K562 (cell line): ENCODE data around the gene FASTK. TPM values are rescaled to one million over a fixed set of nuclear protein-coding genes. Genes with fewer than 3 reads are reported as not detected.

Source experiments
- ATAC-seq: fragments of 200-7000 bp; cut with Tn5 transposase; 3 replicates; pipeline ENCODE4 v1.9.1; 2020; ENCODE audit warnings: moderate library complexity
- BruUV-seq: library from RNA; stranded (reverse); fragments of 400-500 nt; replicated peaks from 2 replicates; lab custom pipeline; 2021; lab: Mats Ljungman, UMichigan
- CTCF ChIA-PET: fragments of 300-600 bp; formaldehyde crosslinking; extraction: SDS; loops from one replicate; lab custom pipeline; 2021; ENCODE audit warnings: low intra/inter-chr PET ratio; lab: Yijun Ruan, JAX
- POLR2A ChIA-PET: fragments of 300-600, 350-650 bp; sonication (Branson Sonifier 250); formaldehyde crosslinking; extraction: SDS; loops from one replicate; lab custom pipeline; 2021; ENCODE audit warnings: antibody characterized with exemption, inconsistent platforms; lab: Yijun Ruan, JAX
- DNase-seq, 4 experiments: peaks; one replicate each; pipeline versions ENCODE4 v3.0.0 to v3.0.0-alpha.2; 2011 to 2018; ENCODE audit warnings: low spot score in 3 of 4, mixed read lengths in 3 of 4; ENCODE audit errors: extremely low read depth in 1 of 4
- FAIRE-seq: peaks from 2 replicates; lab custom pipeline; 2011; peaks lifted over from hg19 to GRCh38; lab: Jason Lieb, UNC
- H2AFZ ChIP-seq: 2 replicates; pipeline ENCODE4 v1.6.0; 2011; ENCODE audit warnings: low read depth, low read length, control low read depth, inconsistent platforms
- H3K27ac ChIP-seq: fragments of 200-600 bp; 3 replicates; pipeline ENCODE4 v1.8.0; 2011; ENCODE audit warnings: low read depth, mild to moderate bottlenecking, control low read depth, inconsistent platforms, low read length, moderate library complexity, mixed read lengths; ENCODE audit errors: extremely low read depth
- H3K27me3 ChIP-seq, 2 experiments: fragments of 300-600 bp in 1 of 2; 2 replicates in 1 of 2; 3 replicates in 1 of 2; pipeline versions ENCODE4 v1.6.0 to v1.8.0; 2011; ENCODE audit warnings: inconsistent platforms in 2 of 2, low read length in 2 of 2, mild to moderate bottlenecking in 1 of 2, mixed read lengths in 1 of 2, moderate library complexity in 1 of 2; ENCODE audit not compliant: control insufficient read depth in 2 of 2, insufficient read depth in 2 of 2
- H3K36me3 ChIP-seq: fragments of 300-600 bp; 3 replicates; pipeline ENCODE4 v1.8.0; 2011; ENCODE audit warnings: mild to moderate bottlenecking, low read length, inconsistent platforms; ENCODE audit not compliant: control insufficient read depth, insufficient read depth
- H3K4me1 ChIP-seq, 2 experiments: fragments of 200-600 bp in 1 of 2; replicated peaks in 1 of 2; 2 replicates in 1 of 2; 3 replicates in 1 of 2; pipeline versions ENCODE4 v1.5.1 to v1.8.0; 2011; ENCODE audit warnings: inconsistent platforms in 2 of 2, low read length in 2 of 2, mild to moderate bottlenecking in 1 of 2, mixed read lengths in 1 of 2, moderate library complexity in 1 of 2; ENCODE audit not compliant: control insufficient read depth in 2 of 2, insufficient read depth in 2 of 2
- H3K4me2 ChIP-seq: 2 replicates; pipeline ENCODE4 v1.6.1; 2011; ENCODE audit warnings: low read length, control low read depth, inconsistent platforms, mixed read lengths; ENCODE audit not compliant: insufficient read depth
- H3K4me3 ChIP-seq: fragments of 200-600 bp; sonication (generic), shearing (Covaris generic); 2 replicates; pipeline ENCODE4 v1.5.1; 2016; ENCODE audit warnings: control low read depth, inconsistent platforms
- H3K79me2 ChIP-seq: fragments of 200-600 bp; 3 replicates; pipeline ENCODE4 v1.8.0; 2011; ENCODE audit warnings: low read length, inconsistent platforms; ENCODE audit not compliant: control insufficient read depth, insufficient read depth
- H3K9ac ChIP-seq, 2 experiments: 2 replicates each; pipeline versions ENCODE4 v1.6.0 to v1.6.1; 2011; ENCODE audit warnings: low read depth in 2 of 2, low read length in 2 of 2, control low read depth in 1 of 2, inconsistent platforms in 1 of 2, mild to moderate bottlenecking in 1 of 2, mixed read lengths in 1 of 2; ENCODE audit not compliant: insufficient read depth in 1 of 2
- H3K9me1 ChIP-seq: one replicate; pipeline ENCODE4 v1.6.0; 2011; ENCODE audit warnings: inconsistent platforms, mild to moderate bottlenecking, low read length, moderate library complexity; ENCODE audit not compliant: control insufficient read depth, insufficient read depth
- H3K9me3 ChIP-seq: replicated peaks from 2 replicates; pipeline ENCODE4 v1.5.1; 2011; ENCODE audit warnings: low read depth, low read length, inconsistent platforms; ENCODE audit not compliant: control insufficient read depth, insufficient read depth
- H4K20me1 ChIP-seq: replicated peaks from 2 replicates; pipeline ENCODE4 v1.6.1; 2011; ENCODE audit warnings: low read length, inconsistent platforms, mixed read lengths; ENCODE audit not compliant: control insufficient read depth, insufficient read depth
- ETV6 ChIP-seq, 3 experiments: fragments of 150-350 bp in 1 of 3; sonication (generic) in 1 of 3; formaldehyde crosslinking in 1 of 3; IDR thresholded peaks; 2 replicates each; pipeline versions ENCODE4 v1.6.1 to v1.8.0; 2014 to 2022; ENCODE audit warnings: borderline replicate concordance in 2 of 3, low read depth in 2 of 3, antibody characterized with exemption in 1 of 3, low read length in 1 of 3, mild to moderate bottlenecking in 1 of 3, missing genetic modification reagents in 1 of 3
- HNRNPLL ChIP-seq: fragments of 200-400 bp; formaldehyde crosslinking; IDR thresholded peaks from 2 replicates; pipeline ENCODE4 v1.6.1; 2017; ENCODE audit warnings: low read length, low read depth, mild to moderate bottlenecking; ENCODE audit not compliant: poor library complexity, severe bottlenecking
- SIX5 ChIP-seq, 2 experiments: IDR thresholded peaks; 2 replicates each; pipeline ENCODE4 v1.6.1; 2011; ENCODE audit warnings: low read length in 2 of 2, borderline replicate concordance in 1 of 2, low read depth in 1 of 2, mild to moderate bottlenecking in 1 of 2, moderate library complexity in 1 of 2; ENCODE audit not compliant: insufficient read depth in 1 of 2
- SRSF7 ChIP-seq: fragments of 200-400 bp; formaldehyde crosslinking; optimal IDR thresholded peaks from 2 replicates; pipeline ENCODE3; 2017; ENCODE audit warnings: mild to moderate bottlenecking, low read depth, low read length
- WGBS: fragments of 100-300 bp; shearing (Covaris generic); methylation state at CpG from one replicate; pipeline ENCODE4 v1.1.6; 2016; ENCODE audit warnings: low coverage, mixed read lengths; ENCODE audit not compliant: insufficient coverage; ENCODE audit errors: missing lambda C conversion rate; 5-methylcytosine and 5-hydroxymethylcytosine counted together
- in situ Hi-C: fragments of 300-500 bp; cut with MboI; formaldehyde crosslinking; loops from 4 replicates; pipeline ENCODE4 v1.15.0; 2018; ENCODE audit warnings: inconsistent platforms, mixed read lengths
- intact Hi-C: fragments of 100-400 bp; cut with micrococcal nuclease; formaldehyde crosslinking; loops from 2 replicates; pipeline ENCODE4 v1.14.2; 2022
- polyA plus RNA-seq, 8 experiments: library from polyadenylated mRNA; depleted of rRNA in 4 of 8; stranded (reverse) in 5 of 8; unstranded in 3 of 8; fragments of >200 nt; fragmentation: Nextera tagmentation in 2 of 8; fragmentation: Illumina TruSeq in 1 of 8; extraction: Ambion mirVana in 2 of 8; extraction: Trizol in 1 of 8; gene quantifications; 2 replicates each; pipeline versions ENCODE4 v1.2.1 to v1.2.3, GENCODE V29; 2011 to 2014; ENCODE audit warnings: inconsistent platforms in 1 of 8, missing spikeins in 1 of 8
- total RNA-seq, 7 experiments: library from RNA; depleted of rRNA in 6 of 7; stranded (reverse); fragments of >200 nt in 6 of 7; fragmentation: Illumina TruSeq in 2 of 7; extraction: Trizol in 2 of 7; gene quantifications; 2 replicates each; pipeline versions ENCODE4 v1.2.1 to v1.2.3, GENCODE V29; 2011 to 2021; ENCODE audit warnings: low replicate concordance in 1 of 7
- TF ChIP-seq, protein P1 (sequence below), 3 experiments: IDR thresholded peaks in 2 of 3; conservative IDR thresholded peaks in 1 of 3; 2 replicates each; pipeline ENCODE4 v1.5.1; 2011 to 2012; ENCODE audit warnings: low read length in 3 of 3, mild to moderate bottlenecking in 3 of 3, control low read depth in 2 of 3, improper control_type of control experiment in 1 of 3, inconsistent platforms in 1 of 3, low read depth in 1 of 3, mixed read lengths in 1 of 3, moderate library complexity in 1 of 3; ENCODE audit not compliant: insufficient read depth in 2 of 3
- TF ChIP-seq, protein P2 (sequence below): fragments of 450-650 bp; IDR thresholded peaks from 2 replicates; pipeline ENCODE4 v1.6.1; 2016; ENCODE audit warnings: low read depth

FASTK gene
- total and polyA plus RNA-seq, 9 of the 15 experiments (the other 6 are each of a cell fraction or from before 2014, with no cell fraction given): 0.51 to 150 (median 48.2) TPM

DNA sequence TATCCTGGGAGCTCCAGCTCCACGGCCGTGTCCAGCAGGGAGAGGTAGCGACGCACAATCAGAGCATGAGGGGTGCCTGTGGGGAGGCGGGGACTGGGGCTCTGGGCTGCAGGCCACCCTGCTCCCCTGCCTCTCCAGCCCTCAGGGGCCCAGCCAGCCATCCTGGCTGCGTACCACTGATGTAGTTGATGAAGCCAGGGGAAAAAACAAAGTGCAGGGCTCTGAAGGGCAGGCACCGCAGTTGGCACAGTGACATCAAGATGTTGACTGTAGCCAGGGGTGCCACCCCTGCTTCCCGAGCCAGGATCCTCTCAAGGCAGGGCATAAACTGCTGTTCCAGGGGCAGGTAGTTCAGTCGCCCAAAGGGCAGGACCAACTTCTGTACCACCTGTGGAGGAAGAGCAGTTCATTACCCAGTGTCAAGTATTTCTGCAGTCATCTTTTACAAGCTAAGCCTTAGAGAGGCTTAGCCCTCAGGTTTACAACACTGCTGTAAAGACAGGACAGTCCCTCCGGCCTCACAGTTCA, 2.8 kb downstream of the FASTK start (continued):
- TF ChIP-seq HNRNPLL (no peak), SIX5 (IDR thresholded peaks at IDR 0.05; ENCODE audit: borderline replicate concordance in 1 of 2, insufficient read depth in 1 of 2, low read depth in 1 of 2, low read length in 2 of 2) (no peak), SRSF7 (no peak)

DNA sequence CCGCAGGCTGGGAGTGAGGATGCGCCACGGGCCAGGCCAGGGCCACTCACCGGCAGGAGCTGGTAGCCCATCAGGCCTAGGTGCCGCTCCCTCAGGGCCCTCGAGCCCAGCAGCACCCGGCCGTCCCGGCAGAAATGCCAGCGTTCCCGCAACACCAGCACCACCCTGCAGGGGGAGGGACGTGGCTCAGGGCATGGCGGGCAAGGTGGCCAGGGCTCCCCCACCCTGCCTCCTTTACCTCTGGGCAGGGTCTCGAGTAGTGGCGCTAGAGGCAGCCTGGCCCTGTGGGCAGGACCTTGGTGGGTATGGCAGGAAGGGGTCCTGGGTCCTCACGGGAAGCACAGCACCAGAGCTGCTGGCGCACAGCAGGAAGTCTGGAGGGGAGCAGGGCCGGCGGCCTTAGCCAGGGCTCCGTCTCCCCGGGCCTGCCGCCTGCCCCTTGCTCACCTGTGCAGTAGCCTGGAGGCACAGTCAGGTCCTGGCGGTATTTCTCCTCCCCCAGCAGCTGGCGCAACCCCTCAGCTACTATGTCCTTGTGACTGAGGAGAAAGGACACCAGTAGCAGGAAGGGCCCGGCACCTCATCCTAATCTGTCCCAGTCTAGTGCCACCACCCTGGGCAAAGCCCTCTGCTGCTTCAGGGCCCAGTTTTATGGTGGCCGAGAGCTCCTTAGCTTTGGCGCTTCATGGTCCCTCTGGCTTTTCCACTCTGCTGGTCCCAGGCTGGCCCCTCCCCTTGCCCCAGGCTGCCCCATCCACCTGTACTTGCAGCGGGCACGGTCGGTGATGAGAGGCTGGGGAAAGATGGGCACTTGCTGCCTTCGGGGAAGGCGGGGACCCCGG, 3.5 kb downstream of the FASTK start:
- H3K36me3 ChIP-seq: peaks cover 82% of the 10 kb centered on the region
- FAIRE-seq: no peak
- DNase-seq: peak in 1 of 4 experiments; percentile 46
- H3K4me2 ChIP-seq: no peak overlapping the region
- no peaks in the 10 kb centered on the region for H3K27me3 ChIP-seq
- no peak overlapping the region for H3K4me3 ChIP-seq
- H3K9ac ChIP-seq: peak overlapping the region in 1 of 2 experiments; percentile 6; a peak in 2 of 4 replicates
- no peak overlapping the region for H3K27ac ChIP-seq
- ChIA-PET POLR2A (interaction anchor here (0.7 to 2.8 kb wide), 10 partner anchors 9 to 76 kb away, joined by 3 to 18 read pairs (median 4); partner anchors contain the start of genes ABCB8, AGAP3 and ASIC3), CTCF (no interaction called here)
- no peaks in the 10 kb centered on the region for H3K9me1 ChIP-seq
- in situ Hi-C loops (no loop called here), intact Hi-C loops (no loop called here)
- H3K9me3 ChIP-seq: no peaks in the 10 kb centered on the region
- peaks cover 29 to 78% of the 10 kb centered on the region in 2 experiments for H3K4me1 ChIP-seq
- no peak overlapping the region for H2AFZ ChIP-seq
- BruUV-seq: no TSS peak
- H3K79me2 ChIP-seq: peaks cover 35% of the 10 kb centered on the region
- WGBS: 93% methylated on average over 32 of the region's 33 CpGs
- no peak for ATAC-seq
- H4K20me1 ChIP-seq: peaks cover 5% of the 10 kb centered on the region
- TF ChIP-seq, protein P1, sequence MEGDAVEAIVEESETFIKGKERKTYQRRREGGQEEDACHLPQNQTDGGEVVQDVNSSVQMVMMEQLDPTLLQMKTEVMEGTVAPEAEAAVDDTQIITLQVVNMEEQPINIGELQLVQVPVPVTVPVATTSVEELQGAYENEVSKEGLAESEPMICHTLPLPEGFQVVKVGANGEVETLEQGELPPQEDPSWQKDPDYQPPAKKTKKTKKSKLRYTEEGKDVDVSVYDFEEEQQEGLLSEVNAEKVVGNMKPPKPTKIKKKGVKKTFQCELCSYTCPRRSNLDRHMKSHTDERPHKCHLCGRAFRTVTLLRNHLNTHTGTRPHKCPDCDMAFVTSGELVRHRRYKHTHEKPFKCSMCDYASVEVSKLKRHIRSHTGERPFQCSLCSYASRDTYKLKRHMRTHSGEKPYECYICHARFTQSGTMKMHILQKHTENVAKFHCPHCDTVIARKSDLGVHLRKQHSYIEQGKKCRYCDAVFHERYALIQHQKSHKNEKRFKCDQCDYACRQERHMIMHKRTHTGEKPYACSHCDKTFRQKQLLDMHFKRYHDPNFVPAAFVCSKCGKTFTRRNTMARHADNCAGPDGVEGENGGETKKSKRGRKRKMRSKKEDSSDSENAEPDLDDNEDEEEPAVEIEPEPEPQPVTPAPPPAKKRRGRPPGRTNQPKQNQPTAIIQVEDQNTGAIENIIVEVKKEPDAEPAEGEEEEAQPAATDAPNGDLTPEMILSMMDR (IDR thresholded peaks at IDR 0.05 in 2 of 3, conservative IDR thresholded peaks at IDR 0.05 in 1 of 3; ENCODE audit: insufficient read depth in 2 of 3, low read depth in 1 of 3, low read length in 3 of 3): peak; percentile 30 to 48 (median 39); a peak in 5 of 6 replicates
- TF ChIP-seq, protein P2, sequence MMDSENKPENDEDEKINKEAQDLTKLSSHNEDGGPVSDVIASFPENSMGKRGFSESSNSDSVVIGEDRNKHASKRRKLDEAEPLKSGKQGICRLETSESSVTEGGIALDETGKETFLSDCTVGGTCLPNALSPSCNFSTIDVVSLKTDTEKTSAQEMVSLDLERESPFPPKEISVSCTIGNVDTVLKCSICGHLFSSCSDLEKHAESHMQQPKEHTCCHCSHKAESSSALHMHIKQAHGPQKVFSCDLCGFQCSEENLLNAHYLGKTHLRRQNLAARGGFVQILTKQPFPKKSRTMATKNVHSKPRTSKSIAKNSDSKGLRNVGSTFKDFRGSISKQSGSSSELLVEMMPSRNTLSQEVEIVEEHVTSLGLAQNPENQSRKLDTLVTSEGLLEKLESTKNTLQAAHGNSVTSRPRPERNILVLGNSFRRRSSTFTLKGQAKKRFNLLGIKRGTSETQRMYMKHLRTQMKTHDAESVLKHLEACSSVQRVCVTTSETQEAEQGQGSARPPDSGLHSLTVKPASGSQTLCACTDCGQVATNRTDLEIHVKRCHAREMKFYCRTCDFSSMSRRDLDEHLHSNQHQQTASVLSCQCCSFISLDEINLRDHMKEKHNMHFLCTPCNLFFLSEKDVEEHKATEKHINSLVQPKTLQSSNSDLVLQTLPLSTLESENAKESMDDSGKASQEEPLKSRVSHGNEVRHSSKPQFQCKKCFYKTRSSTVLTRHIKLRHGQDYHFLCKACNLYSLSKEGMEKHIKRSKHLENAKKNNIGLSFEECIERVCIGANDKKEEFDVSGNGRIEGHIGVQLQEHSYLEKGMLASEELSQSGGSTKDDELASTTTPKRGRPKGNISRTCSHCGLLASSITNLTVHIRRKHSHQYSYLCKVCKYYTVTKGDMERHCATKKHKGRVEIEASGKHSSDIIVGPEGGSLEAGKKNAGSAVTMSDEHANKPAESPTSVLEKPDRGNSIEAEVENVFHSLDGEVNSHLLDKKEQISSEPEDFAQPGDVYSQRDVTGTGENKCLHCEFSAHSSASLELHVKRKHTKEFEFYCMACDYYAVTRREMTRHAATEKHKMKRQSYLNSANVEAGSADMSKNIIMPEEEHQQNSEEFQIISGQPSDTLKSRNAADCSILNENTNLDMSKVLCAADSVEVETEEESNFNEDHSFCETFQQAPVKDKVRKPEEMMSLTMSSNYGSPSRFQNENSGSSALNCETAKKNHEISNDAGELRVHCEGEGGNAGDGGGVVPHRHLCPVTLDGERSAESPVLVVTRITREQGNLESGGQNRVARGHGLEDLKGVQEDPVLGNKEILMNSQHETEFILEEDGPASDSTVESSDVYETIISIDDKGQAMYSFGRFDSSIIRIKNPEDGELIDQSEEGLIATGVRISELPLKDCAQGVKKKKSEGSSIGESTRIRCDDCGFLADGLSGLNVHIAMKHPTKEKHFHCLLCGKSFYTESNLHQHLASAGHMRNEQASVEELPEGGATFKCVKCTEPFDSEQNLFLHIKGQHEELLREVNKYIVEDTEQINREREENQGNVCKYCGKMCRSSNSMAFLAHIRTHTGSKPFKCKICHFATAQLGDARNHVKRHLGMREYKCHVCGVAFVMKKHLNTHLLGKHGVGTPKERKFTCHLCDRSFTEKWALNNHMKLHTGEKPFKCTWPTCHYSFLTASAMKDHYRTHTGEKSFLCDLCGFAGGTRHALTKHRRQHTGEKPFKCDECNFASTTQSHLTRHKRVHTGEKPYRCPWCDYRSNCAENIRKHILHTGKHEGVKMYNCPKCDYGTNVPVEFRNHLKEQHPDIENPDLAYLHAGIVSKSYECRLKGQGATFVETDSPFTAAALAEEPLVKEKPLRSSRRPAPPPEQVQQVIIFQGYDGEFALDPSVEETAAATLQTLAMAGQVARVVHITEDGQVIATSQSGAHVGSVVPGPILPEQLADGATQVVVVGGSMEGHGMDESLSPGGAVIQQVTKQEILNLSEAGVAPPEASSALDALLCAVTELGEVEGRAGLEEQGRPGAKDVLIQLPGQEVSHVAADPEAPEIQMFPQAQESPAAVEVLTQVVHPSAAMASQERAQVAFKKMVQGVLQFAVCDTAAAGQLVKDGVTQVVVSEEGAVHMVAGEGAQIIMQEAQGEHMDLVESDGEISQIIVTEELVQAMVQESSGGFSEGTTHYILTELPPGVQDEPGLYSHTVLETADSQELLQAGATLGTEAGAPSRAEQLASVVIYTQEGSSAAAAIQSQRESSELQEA: no peak
- no peak for TF ChIP-seq ETV6 (IDR thresholded peaks at IDR 0.05; ENCODE audit: borderline replicate concordance in 1 of 2, low read depth in 2 of 2, low read length in 1 of 2)
- TF ChIP-seq ETV6 (CRISPR knock-in tag; IDR thresholded peaks at IDR 0.05; ENCODE audit: borderline replicate concordance): no peak
